CD4-positive, alpha-beta T cell (primary cell): ENCODE measurements around the gene GALR3. TPM values are rescaled to one million over a fixed set of nuclear protein-coding genes. Genes with fewer than 3 reads are reported as not detected.

ENCODE experiments used
- ATAC-seq: fragments of 200-7000 bp; cut with Tn5 transposase; one replicate; pipeline ENCODE4 v1.10.0; 2022; ENCODE audit warnings: mild to moderate bottlenecking; ENCODE audit not compliant: poor library complexity
- CTCF ChIA-PET: fragments of 350-600 bp; sonication (Branson Sonifier 250); formaldehyde crosslinking; loops from one replicate; lab custom pipeline; 2021; ENCODE audit warnings: antibody characterized with exemption, inconsistent platforms; lab: Charles Lee
- POLR2A ChIA-PET: fragments of 350-600 bp; sonication (Branson Sonifier 250); formaldehyde crosslinking; loops from one replicate; lab custom pipeline; 2021; ENCODE audit warnings: antibody characterized with exemption, inconsistent platforms; lab: Charles Lee
- DNase-seq, 14 experiments: peaks; one replicate each; pipeline ENCODE4 v3.0.0-alpha.2; 2013 to 2020; ENCODE audit warnings: mixed read lengths in 2 of 14
- H3K27ac ChIP-seq, 2 donors: one replicate each; pipeline versions ENCODE4 v1.5.1 to v1.7.0; 2013; ENCODE audit warnings: low read length in 2 of 2, low read depth in 1 of 2, mild to moderate bottlenecking in 1 of 2
- H3K27me3 ChIP-seq, 2 experiments: 1 replicate in 1 of 2; 2 replicates in 1 of 2; pipeline versions ENCODE4 v1.6.1 to v1.7.0; 2013; ENCODE audit warnings: low read length in 2 of 2, control low read depth in 1 of 2, mild to moderate bottlenecking in 1 of 2, moderate library complexity in 1 of 2; ENCODE audit not compliant: insufficient read depth in 2 of 2, control insufficient read depth in 1 of 2
- H3K36me3 ChIP-seq: one replicate; pipeline ENCODE4 v1.6.1; 2013; ENCODE audit warnings: low read length, control low read depth; ENCODE audit not compliant: insufficient read depth
- H3K4me1 ChIP-seq: one replicate; pipeline ENCODE4 v1.6.1; 2013; ENCODE audit warnings: low read length, control low read depth; ENCODE audit not compliant: insufficient read depth
- H3K4me3 ChIP-seq: one replicate; pipeline ENCODE4 v1.5.1; 2013; ENCODE audit warnings: mild to moderate bottlenecking, low read length, moderate library complexity
- H3K9me3 ChIP-seq, 2 experiments: 1 replicate in 1 of 2; 2 replicates in 1 of 2; pipeline versions ENCODE4 v1.6.1 to v1.7.0; 2013; ENCODE audit warnings: low read length in 2 of 2, mild to moderate bottlenecking in 2 of 2, control low read depth in 1 of 2, moderate library complexity in 1 of 2; ENCODE audit not compliant: control insufficient read depth in 1 of 2, insufficient read depth in 1 of 2
- H3K27ac Mint-ChIP-seq: one replicate; pipeline ENCODE4 v1.8.0; 2020; ENCODE audit warnings: mixed read lengths
- H3K27me3 Mint-ChIP-seq: one replicate; pipeline ENCODE4 v1.8.0; 2021; ENCODE audit warnings: mixed read lengths
- H3K36me3 Mint-ChIP-seq: one replicate; pipeline ENCODE4 v1.8.0; 2021; ENCODE audit warnings: low read depth, mixed read lengths
- H3K4me1 Mint-ChIP-seq: one replicate; pipeline ENCODE4 v1.8.0; 2021; ENCODE audit warnings: low read depth, mixed read lengths
- H3K4me3 Mint-ChIP-seq: one replicate; pipeline ENCODE4 v1.8.0; 2020; ENCODE audit warnings: mild to moderate bottlenecking, mixed read lengths
- H3K9me3 Mint-ChIP-seq: one replicate; pipeline ENCODE4 v1.8.0; 2020; ENCODE audit warnings: mixed read lengths
- intact Hi-C, 2 experiments: fragments of 100-400 bp; cut with DNase I in 1 of 2; cut with micrococcal nuclease in 1 of 2; formaldehyde crosslinking; loops; one replicate each; pipeline versions ENCODE4 v1.15.1 to v1.9.0; 2023 to 2025; cut with DNase I, micrococcal nuclease
- total RNA-seq, 174 experiments: library from RNA in 2 of 174; stranded (reverse) in 2 of 174; gene quantifications; one replicate each; pipeline ENCODE4 v1.2.3 and lab custom pipeline; 2021 to 2026
- TF ChIP-seq, protein P1 (sequence below): fragments of 200-600 bp; IDR thresholded peaks from one replicate; pipeline ENCODE4 v1.8.0; 2022; ENCODE audit warnings: antibody characterized with exemption, mild to moderate bottlenecking

GALR3 gene
- total RNA-seq, 2 experiments from 2014 or later, result not detected

GRCh38 chr22:37790234-37790633 is 32.9 kb upstream of the GALR3 start:
- ATAC-seq (no peak), DNase-seq (no peak)
- TF ChIP-seq, protein P1, sequence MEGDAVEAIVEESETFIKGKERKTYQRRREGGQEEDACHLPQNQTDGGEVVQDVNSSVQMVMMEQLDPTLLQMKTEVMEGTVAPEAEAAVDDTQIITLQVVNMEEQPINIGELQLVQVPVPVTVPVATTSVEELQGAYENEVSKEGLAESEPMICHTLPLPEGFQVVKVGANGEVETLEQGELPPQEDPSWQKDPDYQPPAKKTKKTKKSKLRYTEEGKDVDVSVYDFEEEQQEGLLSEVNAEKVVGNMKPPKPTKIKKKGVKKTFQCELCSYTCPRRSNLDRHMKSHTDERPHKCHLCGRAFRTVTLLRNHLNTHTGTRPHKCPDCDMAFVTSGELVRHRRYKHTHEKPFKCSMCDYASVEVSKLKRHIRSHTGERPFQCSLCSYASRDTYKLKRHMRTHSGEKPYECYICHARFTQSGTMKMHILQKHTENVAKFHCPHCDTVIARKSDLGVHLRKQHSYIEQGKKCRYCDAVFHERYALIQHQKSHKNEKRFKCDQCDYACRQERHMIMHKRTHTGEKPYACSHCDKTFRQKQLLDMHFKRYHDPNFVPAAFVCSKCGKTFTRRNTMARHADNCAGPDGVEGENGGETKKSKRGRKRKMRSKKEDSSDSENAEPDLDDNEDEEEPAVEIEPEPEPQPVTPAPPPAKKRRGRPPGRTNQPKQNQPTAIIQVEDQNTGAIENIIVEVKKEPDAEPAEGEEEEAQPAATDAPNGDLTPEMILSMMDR, result no peak
- intact Hi-C loops, result no loop called here
- Histone ChIP-seq H3K27ac (no peak overlapping the region), H3K27me3 (no peaks in the 10 kb centered on the region), H3K36me3 (no peaks in the 10 kb centered on the region), H3K9me3 (no peaks in the 10 kb centered on the region), H3K4me3 (no peak overlapping the region), H3K4me1 (no peaks in the 10 kb centered on the region)
- no peaks in the 10 kb centered on the region for H3K4me1 Mint-ChIP-seq
- H3K27me3 Mint-ChIP-seq, result peaks cover 4% of the 10 kb centered on the region
- ChIA-PET CTCF (no interaction called here), POLR2A (no interaction called here)
- no peaks in the 10 kb centered on the region for H3K36me3 Mint-ChIP-seq
- H3K4me3 Mint-ChIP-seq, result no peak overlapping the region
- H3K9me3 Mint-ChIP-seq, result no peaks in the 10 kb centered on the region
- no peak overlapping the region for H3K27ac Mint-ChIP-seq

- Histone ChIP-seq H3K4me3 (no peak overlapping the region), H3K4me1 (no peaks in the 10 kb centered on the region), H3K9me3 (no peaks in the 10 kb centered on the region), H3K27ac (no peak overlapping the region), H3K36me3 (no peaks in the 10 kb centered on the region), H3K27me3 (no peaks in the 10 kb centered on the region)
- no peaks in the 10 kb centered on the region for H3K9me3 Mint-ChIP-seq
- intact Hi-C loops, result no loop called here
- no peaks in the 10 kb centered on the region for H3K4me1 Mint-ChIP-seq
- H3K36me3 Mint-ChIP-seq, result no peaks in the 10 kb centered on the region
- H3K4me3 Mint-ChIP-seq, result no peak overlapping the region
- H3K27me3 Mint-ChIP-seq, result no peaks in the 10 kb centered on the region
- no peak overlapping the region for H3K27ac Mint-ChIP-seq
- DNase-seq, result no peak
- POLR2A ChIA-PET, result no interaction called here
- CTCF ChIA-PET, result no interaction called here
- TF ChIP-seq, protein P1, result no peak
- no peak for ATAC-seq
These were observed 30.7 kb upstream of the GALR3 start for GRCh38 chr22:37792494-37792893.

DNA sequence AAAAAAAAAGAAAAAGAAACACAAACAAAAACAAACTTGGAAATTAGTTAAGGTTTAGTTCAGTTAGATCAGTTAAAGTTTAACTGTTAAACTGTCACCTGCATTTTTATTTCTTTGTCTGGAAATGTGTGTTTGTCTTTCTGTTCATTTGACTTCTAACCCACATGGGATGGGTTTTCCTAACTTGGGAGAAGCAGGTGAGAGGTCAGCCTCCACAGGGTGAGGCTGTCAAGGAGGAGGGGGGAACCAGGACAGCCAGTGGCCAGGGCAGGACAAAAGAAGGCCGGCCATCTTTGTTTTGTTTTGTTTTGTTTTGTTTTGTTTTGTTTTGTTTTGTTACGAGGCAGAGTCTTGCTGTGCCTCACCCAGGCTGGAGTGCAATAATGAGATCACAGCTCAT is 28.8 kb upstream of the GALR3 start:
- Mint-ChIP-seq H3K9me3 (no peaks in the 10 kb centered on the region), H3K4me3 (no peak overlapping the region), H3K36me3 (no peaks in the 10 kb centered on the region), H3K27me3 (no peaks in the 10 kb centered on the region), H3K4me1 (no peaks in the 10 kb centered on the region), H3K27ac (no peak overlapping the region)
- Histone ChIP-seq H3K36me3 (no peaks in the 10 kb centered on the region), H3K27ac (no peak overlapping the region), H3K27me3 (no peaks in the 10 kb centered on the region), H3K4me3 (no peak overlapping the region), H3K9me3 (no peaks in the 10 kb centered on the region), H3K4me1 (no peaks in the 10 kb centered on the region)
- TF ChIP-seq, protein P1, result no peak
- POLR2A ChIA-PET, result interaction anchor here (1.5 kb wide), 1 partner anchor 13 kb away, joined by 3 read pairs; the partner anchor contains the start of gene GCAT
- no peak for DNase-seq
- no peak for ATAC-seq
- CTCF ChIA-PET, result no interaction called here
- intact Hi-C loops, result no loop called here
